GM04503 (cell line): Measurements from ENCODE around the gene TLR9.

Experiments
- DNase-seq: peaks from one replicate; pipeline ENCODE4 v3.0.0-alpha.2; 2012; ENCODE audit warnings: low read depth

Gene TLR9

DNA sequence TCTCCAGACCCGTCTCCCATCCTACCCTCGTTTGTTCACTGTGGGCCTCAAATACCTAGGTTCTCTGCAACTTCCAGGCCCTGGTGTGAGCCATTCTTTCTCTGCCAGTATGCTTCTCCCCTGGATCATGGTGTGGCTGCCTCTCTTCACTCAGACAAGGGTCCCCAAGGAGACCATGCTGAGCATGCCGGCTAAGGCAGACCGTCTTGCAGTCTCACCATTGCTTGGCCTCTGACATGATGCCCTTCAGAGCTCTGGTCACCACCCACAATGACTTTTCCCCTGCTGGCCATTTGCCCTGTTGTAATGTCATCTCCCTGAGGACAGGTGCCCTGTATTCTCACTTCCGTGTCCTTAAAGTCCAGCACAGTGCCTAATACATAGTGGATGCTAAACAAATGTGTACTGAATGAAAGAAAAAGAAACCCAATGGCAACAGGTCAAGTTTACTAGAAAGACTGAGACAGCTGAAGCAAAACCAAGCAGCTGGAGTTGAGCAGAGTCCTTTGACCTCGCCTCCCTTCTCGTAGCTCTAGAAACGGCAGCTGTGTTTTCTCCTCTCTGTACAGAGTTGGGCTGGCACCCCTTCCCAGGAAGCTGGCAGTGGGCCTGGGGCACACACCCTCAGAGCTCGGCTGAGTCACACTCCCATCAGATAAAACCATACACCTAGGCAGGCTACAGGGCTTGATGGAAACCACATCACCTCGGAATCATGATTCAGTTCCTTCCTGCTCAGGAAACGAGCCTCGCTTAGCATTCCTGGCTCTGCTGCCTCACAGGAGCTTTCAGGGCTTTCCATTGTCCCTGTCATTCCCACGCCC lies 8.6 kb downstream of the TLR9 start:
- no peak for DNase-seq

DNA sequence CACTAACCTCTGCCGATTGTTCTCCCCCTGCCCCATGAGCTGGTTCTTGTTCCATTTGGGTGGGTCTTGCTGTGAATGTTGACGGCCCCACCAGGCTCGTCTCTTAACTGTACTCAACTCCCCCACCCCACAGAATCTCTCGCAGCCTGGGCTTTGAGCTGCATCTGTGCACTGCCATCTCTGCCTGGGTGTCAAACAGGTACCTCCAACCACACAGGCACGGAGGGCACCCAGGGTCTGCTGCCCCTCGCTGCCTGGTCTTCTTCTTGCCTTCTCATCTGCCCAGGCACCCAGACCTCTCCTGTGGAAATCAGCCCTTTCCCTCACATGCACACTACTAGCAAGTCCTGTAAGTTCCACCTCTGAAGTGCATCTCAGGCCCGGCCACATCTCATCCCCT lies 10.1 kb downstream of the TLR9 start:
- DNase-seq, result no peak

DNA sequence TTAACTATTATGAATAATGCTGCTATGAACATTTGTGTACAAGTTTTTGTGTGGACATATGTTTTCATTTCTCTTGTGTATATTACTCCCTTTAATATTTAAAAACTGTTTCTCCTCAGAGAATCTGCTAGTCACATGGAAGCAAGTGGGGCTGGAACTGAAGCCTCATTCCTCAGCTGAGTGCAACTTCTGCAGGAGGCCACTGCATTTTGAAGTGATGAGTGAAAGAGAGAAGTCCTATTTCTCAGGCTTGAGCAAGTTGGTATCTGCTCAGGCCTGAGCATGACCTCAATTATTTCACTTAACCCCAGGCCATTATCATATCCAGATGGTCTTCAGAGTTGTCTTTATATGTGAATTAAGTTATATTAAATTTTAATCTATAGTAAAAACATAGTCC lies 11.5 kb downstream of the TLR9 start:
- no peak for DNase-seq

DNA sequence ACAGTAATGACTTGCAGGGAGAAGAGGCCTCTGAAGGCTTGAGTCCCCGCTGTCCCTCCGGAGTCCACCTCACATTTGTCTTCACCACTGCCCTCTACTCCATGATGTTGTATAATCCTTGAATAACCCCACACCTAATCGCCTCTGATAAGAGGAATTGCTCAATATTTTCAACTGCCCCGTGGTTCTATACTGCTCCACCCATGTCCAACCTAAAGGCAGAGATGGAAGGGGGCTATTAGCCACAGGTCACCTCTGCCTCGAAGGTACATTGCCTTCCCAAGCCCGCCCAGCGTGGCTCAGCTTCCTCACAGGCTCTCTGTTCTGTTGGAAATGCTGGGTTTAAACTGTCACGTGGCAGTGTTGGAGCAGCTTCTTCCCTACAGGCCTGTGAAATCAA lies 12.4 kb downstream of the TLR9 start:
- DNase-seq, result no peak

DNA sequence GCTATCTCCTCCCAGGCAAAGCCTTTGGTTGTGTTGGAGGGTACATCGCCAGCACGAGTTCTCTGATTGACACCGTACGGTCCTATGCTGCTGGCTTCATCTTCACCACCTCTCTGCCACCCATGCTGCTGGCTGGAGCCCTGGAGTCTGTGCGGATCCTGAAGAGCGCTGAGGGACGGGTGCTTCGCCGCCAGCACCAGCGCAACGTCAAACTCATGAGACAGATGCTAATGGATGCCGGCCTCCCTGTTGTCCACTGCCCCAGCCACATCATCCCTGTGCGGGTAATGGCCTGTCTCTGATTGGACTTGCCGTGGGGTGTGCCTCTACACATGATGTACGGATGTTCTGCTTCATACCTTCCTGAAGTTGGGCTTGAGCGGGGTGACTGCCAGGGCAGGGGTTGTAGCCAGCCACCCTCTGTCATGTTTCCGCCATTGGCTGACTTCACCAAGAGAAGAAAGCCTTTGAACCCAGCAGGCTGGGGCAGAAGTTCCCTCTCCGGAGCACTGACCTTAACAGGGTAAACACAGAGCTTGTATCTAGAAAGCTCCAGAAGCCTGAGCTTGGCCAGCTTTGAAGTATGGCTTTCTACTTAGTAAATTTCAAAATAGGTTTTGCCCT lies 14.1 kb downstream of the TLR9 start:
- no peak for DNase-seq

DNA sequence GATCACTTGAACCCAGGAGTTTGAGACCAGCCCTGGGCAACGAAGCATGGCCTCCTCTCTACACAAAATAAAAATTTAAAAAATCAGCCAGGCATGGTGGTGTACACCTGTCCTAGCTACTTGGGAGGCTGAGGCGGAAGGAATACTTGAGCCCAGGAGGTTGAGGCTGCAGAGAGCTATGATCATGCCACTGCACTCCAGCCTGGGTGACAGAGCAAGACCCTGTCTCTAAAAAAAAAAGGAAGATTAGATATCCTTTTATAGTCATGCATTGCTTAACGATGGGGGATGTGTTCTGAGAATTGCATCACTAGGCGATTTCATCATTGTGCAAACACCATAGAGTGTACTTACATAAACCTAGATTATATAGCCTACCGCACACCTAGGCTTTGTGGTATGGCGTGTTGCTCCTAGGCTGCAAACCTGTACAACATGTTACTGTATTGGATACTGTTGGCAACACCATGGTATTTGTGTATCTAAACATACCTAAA lies 14.8 kb downstream of the TLR9 start:
- DNase-seq, result no peak

DNA sequence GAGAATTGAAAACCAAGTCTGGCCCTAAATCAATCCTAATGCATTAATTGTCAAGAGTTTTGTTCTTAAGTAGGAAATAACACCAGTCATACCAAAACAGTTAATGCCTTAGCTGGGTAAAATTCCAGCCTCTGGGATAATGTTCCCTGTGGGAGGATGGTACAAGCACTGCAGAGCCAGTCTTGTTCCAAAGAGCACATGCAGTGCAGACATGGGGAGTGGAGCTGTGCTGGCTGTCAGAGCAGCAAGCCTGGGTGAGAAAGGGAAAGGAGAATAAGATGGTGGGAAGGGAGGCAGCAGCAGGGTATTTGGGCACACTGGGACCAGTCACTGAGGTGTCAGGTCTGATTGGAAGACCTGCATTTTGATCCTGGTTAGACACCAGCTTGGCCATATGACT lies 15.4 kb downstream of the TLR9 start:
- DNase-seq, result no peak

DNA sequence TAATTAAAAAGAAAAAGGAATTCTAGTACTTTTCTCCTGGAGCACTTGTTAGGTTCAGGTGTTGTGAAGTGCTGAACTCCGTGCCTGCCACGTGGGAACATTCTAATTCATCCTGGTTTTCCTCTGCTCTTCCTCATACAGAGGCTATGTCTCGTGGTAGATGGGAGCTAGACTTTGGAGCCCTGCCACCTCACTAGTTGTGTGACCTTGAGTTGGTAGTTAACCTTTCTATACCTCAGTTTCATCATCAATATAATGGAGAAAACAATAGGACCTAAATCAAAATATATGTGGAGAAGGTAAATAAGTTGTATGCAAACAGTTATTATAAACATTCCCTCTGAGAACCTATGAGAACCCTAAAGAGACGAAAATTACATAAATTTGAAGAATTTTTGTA lies 16.9 kb downstream of the TLR9 start:
- no peak for DNase-seq

DNA sequence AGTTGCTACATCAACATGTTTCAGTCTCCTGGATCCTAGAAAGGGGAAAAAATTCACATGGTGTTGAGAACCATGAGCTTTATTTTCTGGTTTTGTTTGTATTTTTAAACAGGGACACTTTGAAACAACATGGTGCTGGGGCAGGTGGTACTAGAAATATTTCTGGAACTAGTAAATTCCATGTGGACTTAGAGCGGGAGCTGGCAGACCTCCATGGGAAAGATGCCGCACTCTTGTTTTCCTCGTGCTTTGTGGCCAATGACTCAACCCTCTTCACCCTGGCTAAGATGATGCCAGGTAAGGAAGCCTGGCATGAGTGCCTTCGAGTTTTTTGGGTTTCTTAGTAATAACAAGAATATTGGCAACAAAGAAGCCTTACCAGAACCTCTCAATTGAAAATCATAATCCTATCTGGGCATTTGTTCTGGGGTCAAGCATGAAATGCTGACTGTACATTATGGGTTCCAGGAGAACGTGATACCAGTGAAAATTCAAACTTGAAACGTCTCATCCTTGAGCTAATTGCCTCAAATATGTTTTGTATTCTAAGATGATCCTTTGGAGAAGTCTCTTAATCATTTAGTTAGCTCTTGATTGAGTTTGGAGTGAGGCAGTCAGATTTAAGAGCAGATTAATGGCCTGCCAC lies 19.6 kb downstream of the TLR9 start:
- no peak for DNase-seq

DNA sequence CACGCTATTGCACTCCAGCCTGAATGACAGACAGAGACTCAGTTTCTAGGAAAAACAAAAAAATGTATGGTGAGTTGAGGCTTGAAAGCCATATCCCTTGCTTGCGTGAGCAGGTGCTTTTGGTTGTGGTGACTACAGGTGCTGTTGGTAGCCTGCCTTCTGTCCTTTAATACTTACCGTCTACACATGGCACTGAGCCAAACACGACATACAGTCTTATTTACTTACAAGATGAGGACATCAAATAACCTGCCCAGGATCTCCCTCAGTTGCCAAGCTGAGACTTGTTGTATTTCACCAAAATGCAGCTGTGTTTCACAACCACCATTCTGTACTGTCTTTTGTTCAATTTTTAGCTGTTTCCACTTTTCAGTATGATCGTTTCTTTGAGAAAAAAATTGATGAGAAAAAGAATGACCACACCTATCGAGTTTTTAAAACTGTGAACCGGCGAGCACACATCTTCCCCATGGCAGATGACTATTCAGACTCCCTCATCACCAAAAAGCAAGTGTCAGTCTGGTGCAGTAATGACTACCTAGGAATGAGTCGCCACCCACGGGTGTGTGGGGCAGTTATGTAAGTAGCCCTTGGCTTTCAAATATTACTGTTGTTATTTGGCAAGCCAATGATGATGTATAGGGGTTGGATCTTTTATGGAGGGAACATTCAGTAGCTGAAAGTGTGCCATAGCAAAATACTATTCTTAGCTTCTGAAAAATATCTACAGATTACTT lies 20.9 kb downstream of the TLR9 start:
- DNase-seq, result no peak

DNA sequence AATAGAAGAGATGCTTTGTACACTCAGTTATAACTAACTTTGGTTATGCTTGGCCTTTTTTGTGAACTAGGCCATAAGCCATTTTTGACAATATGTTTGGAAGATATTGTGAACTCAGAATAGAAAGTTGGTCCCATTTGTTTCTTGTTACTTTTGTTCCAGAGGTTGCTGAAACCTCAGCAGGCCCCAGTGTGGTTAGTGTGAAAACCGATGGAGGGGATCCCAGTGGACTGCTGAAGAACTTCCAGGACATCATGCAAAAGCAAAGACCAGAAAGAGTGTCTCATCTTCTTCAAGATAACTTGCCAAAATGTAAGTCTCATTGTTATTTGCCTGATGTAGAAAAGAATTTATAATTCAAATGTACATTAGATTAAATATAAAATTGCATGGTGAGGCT lies 21.7 kb downstream of the TLR9 start:
- DNase-seq, result no peak

DNA sequence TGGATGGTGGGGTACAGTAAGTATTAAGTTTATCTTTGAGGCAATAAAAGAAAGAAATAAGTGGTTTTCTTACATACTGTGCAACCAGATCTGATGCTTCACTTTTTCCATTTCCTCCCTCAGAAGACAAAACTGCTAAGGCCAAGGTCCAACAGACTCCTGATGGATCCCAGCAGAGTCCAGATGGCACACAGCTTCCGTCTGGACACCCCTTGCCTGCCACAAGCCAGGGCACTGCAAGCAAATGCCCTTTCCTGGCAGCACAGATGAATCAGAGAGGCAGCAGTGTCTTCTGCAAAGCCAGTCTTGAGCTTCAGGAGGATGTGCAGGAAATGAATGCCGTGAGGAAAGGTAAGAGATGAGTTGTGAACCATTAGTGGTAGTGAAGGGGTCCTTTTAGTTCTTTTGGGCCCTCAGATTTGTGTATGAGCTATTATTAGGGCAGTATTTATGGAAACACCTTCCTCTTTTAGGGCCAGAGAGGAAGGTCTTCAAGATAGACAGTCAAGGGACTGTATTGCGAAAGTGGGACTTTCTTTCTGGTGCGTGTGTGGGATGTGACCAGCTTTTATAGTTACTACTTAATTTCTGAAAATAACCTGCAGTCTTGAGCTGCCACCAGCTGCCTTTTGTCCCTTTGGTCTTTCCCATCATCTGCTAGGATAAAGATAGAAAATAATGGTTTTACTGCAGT lies 22.9 kb downstream of the TLR9 start:
- DNase-seq, result no peak

DNA sequence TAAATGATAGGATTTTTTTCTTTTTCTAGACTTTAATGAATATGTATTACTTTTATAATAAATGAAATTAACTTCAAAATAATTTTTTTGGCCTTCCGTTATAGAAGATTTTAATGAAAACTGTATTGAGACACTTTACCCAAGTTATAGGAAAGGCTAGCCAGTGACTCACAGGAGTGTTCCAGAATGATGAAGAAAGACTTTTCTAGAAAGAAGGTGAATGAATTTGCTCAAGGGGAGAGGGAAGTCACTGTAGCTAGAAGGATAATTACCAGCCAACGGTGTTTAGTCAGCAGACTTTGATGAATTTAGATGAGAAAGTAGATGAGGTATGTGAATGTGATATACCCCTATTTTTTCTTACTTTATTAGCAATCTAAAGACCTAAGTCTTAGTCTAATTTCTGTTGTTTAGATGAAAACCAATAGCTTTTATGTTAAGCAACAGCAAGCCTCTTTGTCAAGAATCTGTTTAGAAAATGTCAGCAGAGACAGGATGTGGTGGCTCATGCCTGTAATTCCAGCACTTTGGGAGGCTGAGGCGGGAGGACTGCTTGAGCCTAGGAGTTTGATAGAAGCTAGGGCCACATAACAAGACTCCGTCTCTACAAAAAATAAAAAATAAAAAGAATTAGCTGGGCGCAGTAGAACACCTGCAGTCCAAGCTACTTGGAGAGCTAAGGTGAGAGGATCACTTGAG lies 24.3 kb downstream of the TLR9 start:
- DNase-seq, result no peak

DNA sequence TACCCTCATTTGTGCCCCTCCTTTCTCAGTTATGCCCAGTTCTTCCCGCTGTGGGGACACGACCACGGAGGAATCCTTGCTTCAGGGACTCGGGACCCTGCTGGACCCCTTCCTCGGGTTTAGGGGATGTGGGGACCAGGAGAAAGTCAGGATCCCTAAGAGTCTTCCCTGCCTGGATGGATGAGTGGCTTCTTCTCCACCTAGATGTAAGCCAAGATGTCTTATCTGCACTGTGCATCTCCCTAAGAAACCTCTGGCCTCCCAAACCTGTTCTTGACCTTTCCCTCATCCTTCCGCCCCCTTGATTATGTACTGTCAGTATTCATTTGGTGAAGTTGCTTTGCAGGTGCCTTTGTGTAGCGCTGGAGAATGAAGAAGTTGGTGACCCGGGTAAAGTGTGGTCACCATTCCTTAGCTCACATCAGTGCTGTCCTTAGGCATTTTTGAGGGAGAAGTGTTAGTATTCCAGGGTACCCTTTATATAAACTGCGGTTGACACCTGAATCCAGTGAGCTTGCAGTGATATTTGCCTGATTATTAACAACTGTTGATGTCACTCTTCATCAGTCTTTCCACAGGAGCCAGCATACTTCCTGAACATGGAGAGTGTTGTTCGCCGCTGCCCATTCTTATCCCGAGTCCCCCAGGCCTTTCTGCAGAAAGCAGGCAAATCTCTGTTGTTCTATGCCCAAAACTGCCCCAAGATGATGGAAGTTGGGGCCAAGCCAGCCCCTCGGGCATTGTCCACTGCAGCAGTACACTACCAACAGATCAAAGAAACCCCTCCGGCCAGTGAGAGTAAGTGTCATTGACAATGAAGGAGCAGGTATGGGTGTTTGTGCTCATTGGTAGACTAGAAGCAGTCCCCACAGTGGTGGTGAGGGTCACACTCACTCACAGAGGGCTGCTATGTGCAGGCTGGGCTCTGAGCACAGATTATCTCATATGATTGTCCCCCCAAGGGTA lies 26.5 kb downstream of the TLR9 start:
- no peak for DNase-seq

DNA sequence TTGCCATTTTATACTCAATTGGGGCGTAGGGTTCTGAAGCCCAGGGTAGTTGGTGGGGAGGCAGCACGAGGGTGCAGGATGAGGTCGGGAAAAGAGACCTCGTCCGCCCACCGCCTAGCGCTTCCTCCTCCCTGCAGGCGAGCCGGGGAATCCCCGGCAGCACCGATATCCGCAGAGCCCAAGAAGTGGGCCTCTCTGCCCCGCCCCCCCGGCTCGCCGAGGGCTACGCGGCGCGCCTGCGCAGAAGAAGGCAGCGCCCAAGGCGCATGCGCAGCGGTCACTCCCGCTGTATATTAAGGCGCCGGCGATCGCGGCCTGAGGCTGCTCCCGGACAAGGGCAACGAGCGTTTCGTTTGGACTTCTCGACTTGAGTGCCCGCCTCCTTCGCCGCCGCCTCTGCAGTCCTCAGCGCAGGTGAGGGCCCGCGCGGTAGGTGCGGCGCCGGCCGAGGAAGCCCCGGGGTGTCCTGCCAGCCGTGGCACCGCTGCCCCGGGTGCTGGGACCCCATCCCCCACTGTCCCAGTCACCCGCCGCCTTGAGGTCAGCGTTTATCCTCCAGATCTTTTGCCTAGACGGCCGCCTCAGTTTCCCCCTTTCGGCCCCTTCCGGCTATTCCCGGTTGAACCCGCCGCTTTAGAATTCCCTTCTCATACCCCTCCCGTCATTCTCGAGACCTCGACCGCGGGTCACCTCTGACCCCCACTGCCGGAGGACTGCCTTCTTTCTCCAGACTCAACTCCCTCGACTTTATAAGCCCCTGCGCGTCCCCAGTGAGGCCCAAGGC lies 27.4 kb downstream of the TLR9 start, which contains the start of gene ALAS1:
ALAS1 (plus strand) TSS at position 319 of the 784 bp plus-strand sequence. CDS start 1,082 bp downstream, outside the sequence.
- peak; percentile 23 for DNase-seq

DNA sequence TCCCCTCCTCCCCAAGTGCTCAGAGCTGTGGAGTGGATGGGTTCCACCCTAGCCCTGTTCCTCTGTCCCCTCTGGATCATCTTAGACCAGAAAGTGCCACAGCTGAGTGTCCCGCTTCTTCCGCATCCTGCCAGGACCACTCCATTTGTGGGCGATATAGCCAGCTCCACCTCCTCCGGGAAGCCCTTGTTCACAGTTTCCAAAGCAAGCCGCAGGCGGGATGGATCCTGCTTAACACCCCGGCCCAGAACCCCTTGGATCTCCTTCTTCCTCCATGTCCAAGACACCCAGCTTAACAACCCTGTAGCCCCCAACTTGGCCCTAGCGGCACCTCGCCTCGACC lies 28.0 kb downstream of the TLR9 start:
- DNase-seq, result no peak

DNA sequence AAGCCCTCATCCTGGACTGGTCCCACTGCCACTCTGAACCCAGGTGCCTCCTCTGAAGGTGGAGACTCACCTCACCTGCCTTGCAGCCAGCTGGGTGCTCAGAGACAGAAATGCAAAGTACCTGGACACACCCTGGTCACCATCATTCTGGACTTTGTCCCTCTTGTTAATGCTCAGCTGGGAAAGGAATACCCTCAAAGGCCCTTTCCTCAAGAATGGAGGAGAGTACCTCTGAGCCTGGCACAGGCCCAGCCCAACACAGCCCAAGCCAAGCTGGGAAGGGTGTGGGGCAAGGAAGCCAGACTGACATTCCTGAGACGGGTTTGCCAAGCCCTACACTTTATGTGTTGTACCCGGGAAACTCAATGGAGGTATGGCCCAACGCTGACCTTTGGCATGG lies 28.5 kb downstream of the TLR9 start:
- no peak for DNase-seq

DNA sequence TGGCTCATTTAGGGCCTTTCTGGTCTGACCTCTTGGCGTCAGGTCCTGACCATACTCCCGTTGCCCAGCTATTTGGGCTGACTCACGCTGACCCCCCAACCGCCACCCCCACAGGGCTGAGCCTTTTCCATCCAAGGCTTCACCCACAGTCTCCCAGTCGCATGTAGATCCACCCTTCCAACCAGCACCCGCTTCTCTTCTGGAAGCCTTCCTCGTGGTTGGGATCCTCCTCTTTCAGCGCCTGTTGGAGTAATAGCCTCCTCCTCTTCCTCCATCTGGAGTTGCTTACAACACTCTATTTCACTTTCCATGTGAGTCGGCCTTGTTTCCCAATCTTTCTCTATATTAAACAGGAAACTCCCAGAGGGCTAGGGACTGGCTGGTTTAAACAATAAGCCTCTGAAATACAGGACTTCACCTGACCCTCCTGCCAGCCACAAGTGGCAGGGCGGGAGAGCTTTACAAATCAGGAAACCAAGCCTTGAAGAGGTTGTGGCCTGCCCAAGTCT lies 29.6 kb downstream of the TLR9 start:
- peak; percentile 51 for DNase-seq

DNA sequence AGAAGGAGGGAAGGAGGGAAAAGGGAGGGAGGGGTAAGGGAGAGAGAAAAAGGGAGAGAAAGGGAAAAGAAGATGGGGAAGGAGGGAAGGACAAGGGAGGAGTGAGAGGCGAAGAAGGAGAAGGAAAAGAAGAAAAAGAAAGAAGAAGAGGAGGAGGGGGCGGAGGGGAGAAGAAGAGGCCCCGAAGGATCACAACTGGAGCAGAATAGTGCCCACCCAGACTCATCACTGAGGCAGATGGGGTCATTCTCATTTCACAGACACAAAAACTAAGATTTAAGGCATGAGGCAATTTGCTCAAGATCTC lies 30.2 kb downstream of the TLR9 start:
- DNase-seq, result no peak
